ENCODE results near the gene FBF1.
A peak's percentile ranks its signal among the peaks of the same experiment; 100 is the strongest.
"Not testable (repeated sequence)": the region's sequence is repeated elsewhere in the genome, so short reads cannot be mapped to it uniquely, and the experiment has no call there.

The FBF1 gene

GRCh38 chr17:75873587-75874322 is 67.1 kb downstream of the FBF1 start:
- DNase-seq: no peak

GRCh38 chr17:75872434-75873351 is 68.1 kb downstream of the FBF1 start:
- DNase-seq: peak in 4 of 5 donors; percentile 36 to 82 (median 57)

GRCh38 chr17:75870228-75870627 is 70.6 kb downstream of the FBF1 start:
- DNase-seq: not testable (repeated sequence)

GRCh38 chr17:75869282-75870141 is 71.3 kb downstream of the FBF1 start:
- DNase-seq: no peak

- DNase-seq: not testable (repeated sequence)
Measured at GRCh38 chr17:75868730-75869281, 72.0 kb downstream of the FBF1 start.

- DNase-seq: not testable (repeated sequence)
Measured at GRCh38 chr17:75865404-75866188, 75.2 kb downstream of the FBF1 start.

GRCh38 chr17:75864887-75865286 is 76.0 kb downstream of the FBF1 start:
- DNase-seq: not testable (repeated sequence)

GRCh38 chr17:75864448-75864871 is 76.4 kb downstream of the FBF1 start:
- peak in 2 of 5 donors; percentile 22 to 82 for DNase-seq

- no peak for DNase-seq
Measured at GRCh38 chr17:75861927-75862317, 78.9 kb downstream of the FBF1 start.

Data from T-helper 1 cell (primary cell).